ENCODE measurements around the gene MIPEP.

Gene MIPEP

GRCh38 chr13:23849670-23850069 lies 39.5 kb downstream of the MIPEP start:
- no peak for DNase-seq

- no peak for DNase-seq
Observed at GRCh38 chr13:23848646-23849141, 40.5 kb downstream of the MIPEP start.

- no peak for DNase-seq
Observed at GRCh38 chr13:23848019-23848418, 41.2 kb downstream of the MIPEP start.

GRCh38 chr13:23847497-23847896 lies 41.7 kb downstream of the MIPEP start:
- no peak for DNase-seq

GRCh38 chr13:23845105-23845725 lies 44.0 kb downstream of the MIPEP start:
- no peak for DNase-seq

- DNase-seq, result no peak
Observed at GRCh38 chr13:23844132-23844531, 45.1 kb downstream of the MIPEP start.

- DNase-seq, result no peak
Observed at GRCh38 chr13:23843436-23843835, 45.8 kb downstream of the MIPEP start.

GRCh38 chr13:23842406-23842805 lies 46.8 kb downstream of the MIPEP start:
- no peak for DNase-seq

- DNase-seq, result no peak
Observed at GRCh38 chr13:23833733-23834611, 55.2 kb downstream of the MIPEP start.

- DNase-seq, result no peak
Observed at GRCh38 chr13:23828866-23829265, 60.3 kb downstream of the MIPEP start.

GRCh38 chr13:23828086-23828485 lies 61.1 kb downstream of the MIPEP start:
- no peak for DNase-seq

- no peak for DNase-seq
Observed at GRCh38 chr13:23825179-23825578, 64.0 kb downstream of the MIPEP start.

GRCh38 chr13:23824371-23824770 lies 64.8 kb downstream of the MIPEP start:
- no peak for DNase-seq

GRCh38 chr13:23822252-23822824 lies 66.9 kb downstream of the MIPEP start:
- DNase-seq, result no peak

- DNase-seq, result no peak
Observed at GRCh38 chr13:23820530-23820929, 68.7 kb downstream of the MIPEP start.

- DNase-seq, result no peak
Observed at GRCh38 chr13:23817830-23818229, 71.4 kb downstream of the MIPEP start.

- no peak for DNase-seq
Observed at GRCh38 chr13:23817136-23817535, 72.1 kb downstream of the MIPEP start.

GRCh38 chr13:23813635-23814034 lies 75.6 kb downstream of the MIPEP start:
- no peak for DNase-seq

GRCh38 chr13:23811366-23812062 lies 77.7 kb downstream of the MIPEP start:
- no peak for DNase-seq

- no peak for DNase-seq
Observed at GRCh38 chr13:23810685-23811240, 78.4 kb downstream of the MIPEP start.

- DNase-seq, result no peak
Observed at GRCh38 chr13:23808803-23809202, 80.4 kb downstream of the MIPEP start.

GRCh38 chr13:23806874-23807526 lies 82.2 kb downstream of the MIPEP start:
- DNase-seq, result no peak

All from NCI-H524 treated with DMSO at 0.1 percent for 48 hours (cell line).